Breast epithelium (tissue), 3 donors: Measurements from ENCODE around the gene CAMTA1.

Source experiments
- POLR2A ChIP-seq: fragments of 450-650 bp; IDR thresholded peaks from one replicate; pipeline ENCODE4 v1.6.1; 2016; ENCODE audit warnings: antibody characterized with exemption, mild to moderate bottlenecking, moderate library complexity
- TF ChIP-seq, protein P1 (sequence below), 3 donors: fragments of 450-650 bp; IDR thresholded peaks; one replicate each; pipeline ENCODE4 v1.5.1; 2016 to 2017; ENCODE audit warnings: antibody characterized with exemption in 3 of 3, mild to moderate bottlenecking in 3 of 3, moderate library complexity in 3 of 3

DNA sequence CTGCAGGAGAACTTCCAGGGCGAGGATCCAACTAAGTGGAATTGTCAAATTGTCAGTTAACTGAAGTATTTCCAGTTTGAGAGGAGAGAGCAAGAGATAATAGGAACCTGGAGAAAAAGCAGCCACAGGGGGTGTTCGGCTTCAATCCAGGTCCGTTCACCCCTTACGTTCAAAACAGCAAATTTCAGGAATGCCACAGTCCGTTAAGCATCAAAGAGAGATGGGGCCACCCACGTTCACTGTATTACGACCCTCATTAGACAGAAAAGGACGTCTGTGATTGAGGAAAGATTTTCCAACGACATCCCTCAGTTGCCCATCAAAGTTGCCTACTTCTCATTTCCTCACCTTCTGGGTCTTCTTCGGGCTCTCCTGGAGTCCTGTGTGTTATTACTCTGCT is 563.3 kb downstream of the CAMTA1 start:
- no peak for TF ChIP-seq POLR2A
- TF ChIP-seq, protein P1, sequence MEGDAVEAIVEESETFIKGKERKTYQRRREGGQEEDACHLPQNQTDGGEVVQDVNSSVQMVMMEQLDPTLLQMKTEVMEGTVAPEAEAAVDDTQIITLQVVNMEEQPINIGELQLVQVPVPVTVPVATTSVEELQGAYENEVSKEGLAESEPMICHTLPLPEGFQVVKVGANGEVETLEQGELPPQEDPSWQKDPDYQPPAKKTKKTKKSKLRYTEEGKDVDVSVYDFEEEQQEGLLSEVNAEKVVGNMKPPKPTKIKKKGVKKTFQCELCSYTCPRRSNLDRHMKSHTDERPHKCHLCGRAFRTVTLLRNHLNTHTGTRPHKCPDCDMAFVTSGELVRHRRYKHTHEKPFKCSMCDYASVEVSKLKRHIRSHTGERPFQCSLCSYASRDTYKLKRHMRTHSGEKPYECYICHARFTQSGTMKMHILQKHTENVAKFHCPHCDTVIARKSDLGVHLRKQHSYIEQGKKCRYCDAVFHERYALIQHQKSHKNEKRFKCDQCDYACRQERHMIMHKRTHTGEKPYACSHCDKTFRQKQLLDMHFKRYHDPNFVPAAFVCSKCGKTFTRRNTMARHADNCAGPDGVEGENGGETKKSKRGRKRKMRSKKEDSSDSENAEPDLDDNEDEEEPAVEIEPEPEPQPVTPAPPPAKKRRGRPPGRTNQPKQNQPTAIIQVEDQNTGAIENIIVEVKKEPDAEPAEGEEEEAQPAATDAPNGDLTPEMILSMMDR (IDR thresholded peaks at IDR 0.05): no peak
